Measurements from ENCODE around the gene PCDH9.

Gene PCDH9

DNA sequence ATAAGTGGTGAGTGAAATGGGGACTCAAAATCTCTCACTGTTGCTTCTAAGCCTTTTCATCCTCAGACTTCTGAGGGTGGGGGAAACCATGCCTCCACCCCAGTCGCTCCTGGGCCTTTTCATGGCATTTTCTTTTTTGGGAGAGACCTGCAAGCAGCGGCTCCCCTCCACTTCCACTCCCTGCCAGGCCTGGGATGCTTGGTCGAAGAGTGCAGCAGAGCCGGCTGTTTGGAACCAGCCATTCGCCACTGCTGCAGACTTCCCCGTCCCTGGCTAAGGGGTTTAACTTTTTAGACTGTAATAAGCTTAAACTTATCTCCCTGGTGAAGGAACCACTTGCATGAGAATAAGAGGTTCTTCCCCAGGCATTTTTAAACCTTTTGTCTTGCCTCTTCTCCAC is 617.2 kb downstream of the PCDH9 start:
- Histone ChIP-seq H3K27me3 (ENCODE audit: insufficient read depth, poor library complexity, severe bottlenecking) (no peaks in the 10 kb centered on the region), H3K27ac (replicated peaks) (no peak overlapping the region), H3K4me3 (replicated peaks; ENCODE audit: insufficient read depth, low read length) (no peak overlapping the region)
- DNase-seq (ENCODE audit: low read depth in 1 of 2, low spot score in 1 of 2): no peak
- TF ChIP-seq GABPA (IDR thresholded peaks at IDR 0.05; ENCODE audit: low read depth) (no peak), SPI1 (IDR thresholded peaks at IDR 0.05; ENCODE audit: borderline replicate concordance, low read depth) (no peak), POLR2AphosphoS5 (IDR thresholded peaks at IDR 0.05; ENCODE audit: low read depth) (no peak)
- TF ChIP-seq, protein P1, sequence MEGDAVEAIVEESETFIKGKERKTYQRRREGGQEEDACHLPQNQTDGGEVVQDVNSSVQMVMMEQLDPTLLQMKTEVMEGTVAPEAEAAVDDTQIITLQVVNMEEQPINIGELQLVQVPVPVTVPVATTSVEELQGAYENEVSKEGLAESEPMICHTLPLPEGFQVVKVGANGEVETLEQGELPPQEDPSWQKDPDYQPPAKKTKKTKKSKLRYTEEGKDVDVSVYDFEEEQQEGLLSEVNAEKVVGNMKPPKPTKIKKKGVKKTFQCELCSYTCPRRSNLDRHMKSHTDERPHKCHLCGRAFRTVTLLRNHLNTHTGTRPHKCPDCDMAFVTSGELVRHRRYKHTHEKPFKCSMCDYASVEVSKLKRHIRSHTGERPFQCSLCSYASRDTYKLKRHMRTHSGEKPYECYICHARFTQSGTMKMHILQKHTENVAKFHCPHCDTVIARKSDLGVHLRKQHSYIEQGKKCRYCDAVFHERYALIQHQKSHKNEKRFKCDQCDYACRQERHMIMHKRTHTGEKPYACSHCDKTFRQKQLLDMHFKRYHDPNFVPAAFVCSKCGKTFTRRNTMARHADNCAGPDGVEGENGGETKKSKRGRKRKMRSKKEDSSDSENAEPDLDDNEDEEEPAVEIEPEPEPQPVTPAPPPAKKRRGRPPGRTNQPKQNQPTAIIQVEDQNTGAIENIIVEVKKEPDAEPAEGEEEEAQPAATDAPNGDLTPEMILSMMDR (IDR thresholded peaks at IDR 0.05; ENCODE audit: insufficient read depth, low read length): no peak
- TF ChIP-seq, protein P2, sequence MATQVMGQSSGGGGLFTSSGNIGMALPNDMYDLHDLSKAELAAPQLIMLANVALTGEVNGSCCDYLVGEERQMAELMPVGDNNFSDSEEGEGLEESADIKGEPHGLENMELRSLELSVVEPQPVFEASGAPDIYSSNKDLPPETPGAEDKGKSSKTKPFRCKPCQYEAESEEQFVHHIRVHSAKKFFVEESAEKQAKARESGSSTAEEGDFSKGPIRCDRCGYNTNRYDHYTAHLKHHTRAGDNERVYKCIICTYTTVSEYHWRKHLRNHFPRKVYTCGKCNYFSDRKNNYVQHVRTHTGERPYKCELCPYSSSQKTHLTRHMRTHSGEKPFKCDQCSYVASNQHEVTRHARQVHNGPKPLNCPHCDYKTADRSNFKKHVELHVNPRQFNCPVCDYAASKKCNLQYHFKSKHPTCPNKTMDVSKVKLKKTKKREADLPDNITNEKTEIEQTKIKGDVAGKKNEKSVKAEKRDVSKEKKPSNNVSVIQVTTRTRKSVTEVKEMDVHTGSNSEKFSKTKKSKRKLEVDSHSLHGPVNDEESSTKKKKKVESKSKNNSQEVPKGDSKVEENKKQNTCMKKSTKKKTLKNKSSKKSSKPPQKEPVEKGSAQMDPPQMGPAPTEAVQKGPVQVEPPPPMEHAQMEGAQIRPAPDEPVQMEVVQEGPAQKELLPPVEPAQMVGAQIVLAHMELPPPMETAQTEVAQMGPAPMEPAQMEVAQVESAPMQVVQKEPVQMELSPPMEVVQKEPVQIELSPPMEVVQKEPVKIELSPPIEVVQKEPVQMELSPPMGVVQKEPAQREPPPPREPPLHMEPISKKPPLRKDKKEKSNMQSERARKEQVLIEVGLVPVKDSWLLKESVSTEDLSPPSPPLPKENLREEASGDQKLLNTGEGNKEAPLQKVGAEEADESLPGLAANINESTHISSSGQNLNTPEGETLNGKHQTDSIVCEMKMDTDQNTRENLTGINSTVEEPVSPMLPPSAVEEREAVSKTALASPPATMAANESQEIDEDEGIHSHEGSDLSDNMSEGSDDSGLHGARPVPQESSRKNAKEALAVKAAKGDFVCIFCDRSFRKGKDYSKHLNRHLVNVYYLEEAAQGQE (IDR thresholded peaks at IDR 0.05; ENCODE audit: insufficient replicate concordance, low read depth): no peak

DNA sequence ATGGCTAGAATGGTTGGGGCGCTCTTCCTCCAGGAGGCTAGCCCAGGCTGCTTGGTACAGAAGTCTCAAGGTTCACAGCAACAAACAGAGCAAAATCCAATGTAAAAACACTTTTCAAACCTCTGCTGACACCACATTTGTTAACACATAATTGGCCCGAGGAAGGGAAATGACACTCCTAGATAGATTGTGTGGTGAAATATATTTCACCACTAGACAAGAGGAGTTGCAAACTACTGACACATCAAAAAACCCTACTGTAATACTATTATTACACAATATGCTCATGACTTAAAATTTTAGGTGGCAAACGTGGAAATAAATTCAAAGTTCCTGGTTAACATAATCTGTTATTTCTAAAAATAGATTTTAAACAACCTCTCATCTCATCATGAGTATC is 643.6 kb downstream of the PCDH9 start:
- Histone ChIP-seq H3K4me3 (replicated peaks; ENCODE audit: insufficient read depth, low read length) (no peak overlapping the region), H3K27ac (replicated peaks) (peak overlapping the region; percentile 13), H3K27me3 (ENCODE audit: insufficient read depth, poor library complexity, severe bottlenecking) (no peaks in the 10 kb centered on the region)
- peak; percentile 16 to 70 for DNase-seq (ENCODE audit: low read depth in 1 of 2, low spot score in 1 of 2)
- TF ChIP-seq GABPA (IDR thresholded peaks at IDR 0.05; ENCODE audit: low read depth) (no peak), POLR2AphosphoS5 (IDR thresholded peaks at IDR 0.05; ENCODE audit: low read depth) (no peak), SPI1 (IDR thresholded peaks at IDR 0.05; ENCODE audit: borderline replicate concordance, low read depth) (no peak)
- TF ChIP-seq, protein P1 (IDR thresholded peaks at IDR 0.05; ENCODE audit: insufficient read depth, low read length): no peak
- TF ChIP-seq, protein P2 (IDR thresholded peaks at IDR 0.05; ENCODE audit: insufficient replicate concordance, low read depth): no peak

DNA sequence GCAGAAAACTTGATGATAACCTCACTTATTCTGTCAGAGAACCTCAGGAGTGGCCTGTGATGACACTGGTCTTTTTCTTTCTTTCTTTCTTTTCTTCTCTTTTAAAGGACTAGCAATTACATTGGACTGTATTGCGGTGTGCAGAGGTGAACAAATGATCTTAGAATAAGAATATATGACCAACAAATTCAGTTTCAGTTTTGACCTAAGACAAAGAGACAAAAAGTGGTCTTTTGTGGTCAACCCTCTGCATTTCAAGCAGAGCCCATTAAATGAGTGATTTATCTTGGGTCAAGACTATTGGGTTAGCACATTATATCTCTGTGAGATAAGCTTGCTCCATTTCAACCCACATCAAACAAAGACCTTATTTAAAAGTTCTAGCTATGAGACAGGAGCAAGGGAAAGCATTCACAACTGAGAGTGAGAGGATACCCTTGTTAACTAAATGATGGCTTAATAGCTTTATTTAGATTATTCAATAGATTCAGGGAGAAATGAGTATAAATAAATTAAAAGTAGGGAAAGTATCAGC is 644.4 kb downstream of the PCDH9 start:
- Histone ChIP-seq H3K27ac (replicated peaks) (peak overlapping the region; percentile 13; the same call in 1 of the 2 replicates), H3K4me3 (replicated peaks; ENCODE audit: insufficient read depth, low read length) (no peak overlapping the region), H3K27me3 (ENCODE audit: insufficient read depth, poor library complexity, severe bottlenecking) (no peaks in the 10 kb centered on the region)
- DNase-seq (ENCODE audit: low read depth in 1 of 2, low spot score in 1 of 2): no peak
- no peak for TF ChIP-seq GABPA (IDR thresholded peaks at IDR 0.05; ENCODE audit: low read depth)

DNA sequence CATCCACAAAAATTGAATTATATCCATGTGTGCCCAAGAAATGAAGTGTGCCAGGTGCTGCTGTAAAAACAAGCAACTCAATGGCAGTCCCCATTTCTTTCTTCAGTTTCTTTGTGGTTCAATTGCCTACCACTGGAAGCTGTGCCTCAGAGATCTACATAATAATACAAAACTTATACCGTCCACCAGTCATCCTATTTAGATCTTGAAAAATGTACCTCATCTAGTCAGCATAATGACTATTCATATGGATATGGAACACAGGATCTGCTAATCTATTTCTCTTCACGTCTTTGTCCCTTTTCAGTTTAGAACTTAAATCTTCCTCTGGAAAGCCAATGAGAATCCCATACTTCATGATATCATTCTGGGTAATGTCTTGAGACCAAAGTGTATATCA is 648.5 kb downstream of the PCDH9 start:
- DNase-seq (ENCODE audit: low read depth in 1 of 2, low spot score in 1 of 2): no peak
- TF ChIP-seq, protein P2 (IDR thresholded peaks at IDR 0.05; ENCODE audit: insufficient replicate concordance, low read depth): no peak
- TF ChIP-seq POLR2AphosphoS5 (IDR thresholded peaks at IDR 0.05; ENCODE audit: low read depth): no peak
- no peak for TF ChIP-seq SPI1 (IDR thresholded peaks at IDR 0.05; ENCODE audit: borderline replicate concordance, low read depth)
- TF ChIP-seq GABPA (IDR thresholded peaks at IDR 0.05; ENCODE audit: low read depth): no peak
- TF ChIP-seq, protein P1 (IDR thresholded peaks at IDR 0.05; ENCODE audit: insufficient read depth, low read length): no peak
- H3K27ac ChIP-seq (replicated peaks): no peak overlapping the region
- no peak overlapping the region for H3K4me3 ChIP-seq (replicated peaks; ENCODE audit: insufficient read depth, low read length)
- H3K27me3 ChIP-seq (ENCODE audit: insufficient read depth, poor library complexity, severe bottlenecking): no peaks in the 10 kb centered on the region
